ENCODE measurements around the gene DYNC1H1. TPM values are rescaled to one million over a fixed set of nuclear protein-coding genes. Genes with fewer than 3 reads are reported as not detected.
A peak's percentile ranks its signal among the peaks of the same experiment; 100 is the strongest.

DYNC1H1 gene
- total RNA-seq = 499 TPM

GRCh38 chr14:101964297-101965180 is at the start of gene DYNC1H1:
DYNC1H1 (plus strand) TSS chr14:101964573; CDS start chr14:101964692, 119 bp downstream.
- Histone ChIP-seq H3K4me1 (peaks cover 45% of the 10 kb centered on the region), H3K27ac (peak within 1 kb of the TSS; percentile 99), H3K27me3 (no peaks in the 10 kb centered on the region), H3K9me3 (no peaks in the 10 kb centered on the region), H3K36me3 (peaks cover 0 to 6% of the 10 kb centered on the region in 2 donors), H3K4me3 (peak within 1 kb of the TSS; percentile 95 to 97)
- peak in 1 of 2 donors; percentile 96 for DNase-seq (ENCODE audit: extremely low spot score in 2 of 2)
- TF ChIP-seq CTCF (IDR thresholded peaks at IDR 0.05) = no peak
- TF ChIP-seq POLR2AphosphoS5 (IDR thresholded peaks at IDR 0.05; ENCODE audit: insufficient read depth in 1 of 2, low read depth in 1 of 2) = peak in 1 of 2 donors; percentile 98
- TF ChIP-seq POLR2A (IDR thresholded peaks at IDR 0.05) = peak; percentile 99
- intact Hi-C loops (cut with DNase I) = loop anchor here (2.0 to 5.0 kb wide), 4 partner anchors 133 to 628 kb away; partner anchors contain the start of genes PPP2R5C and RCOR1

- TF ChIP-seq POLR2A (IDR thresholded peaks at IDR 0.05) (no peak), CTCF (IDR thresholded peaks at IDR 0.05) (no peak), POLR2AphosphoS5 (IDR thresholded peaks at IDR 0.05; ENCODE audit: insufficient read depth in 1 of 2, low read depth in 1 of 2) (no peak)
- peaks cover 9% of the 10 kb centered on the region for H3K4me1 ChIP-seq
- H3K9me3 ChIP-seq = no peaks in the 10 kb centered on the region
- peaks cover 0 to 40% of the 10 kb centered on the region in 2 donors for H3K36me3 ChIP-seq
- no peak overlapping the region for H3K4me3 ChIP-seq
- intact Hi-C loops (cut with DNase I) = no loop called here
- peak overlapping the region; percentile 33 for H3K27ac ChIP-seq
- no peaks in the 10 kb centered on the region for H3K27me3 ChIP-seq
- DNase-seq (ENCODE audit: extremely low spot score in 2 of 2) = no peak
These were observed 48.2 kb upstream of the DYNC1H1 start for GRCh38 chr14:101915871-101916815.

GRCh38 chr14:101916816-101917412 is 47.5 kb upstream of the DYNC1H1 start:
- Histone ChIP-seq H3K27ac (peak overlapping the region; percentile 33), H3K27me3 (no peaks in the 10 kb centered on the region), H3K4me1 (peaks cover 9% of the 10 kb centered on the region), H3K9me3 (no peaks in the 10 kb centered on the region), H3K4me3 (no peak overlapping the region), H3K36me3 (peaks cover 0 to 32% of the 10 kb centered on the region in 2 donors)
- intact Hi-C loops (cut with DNase I) = no loop called here
- TF ChIP-seq CTCF (IDR thresholded peaks at IDR 0.05) (no peak), POLR2A (IDR thresholded peaks at IDR 0.05) (no peak), POLR2AphosphoS5 (IDR thresholded peaks at IDR 0.05; ENCODE audit: insufficient read depth in 1 of 2, low read depth in 1 of 2) (no peak)
- DNase-seq (ENCODE audit: extremely low spot score in 2 of 2) = no peak

GRCh38 chr14:101917413-101918017 is 46.9 kb upstream of the DYNC1H1 start:
- intact Hi-C loops (cut with DNase I) = no loop called here
- Histone ChIP-seq H3K27ac (peak overlapping the region; percentile 33), H3K27me3 (no peaks in the 10 kb centered on the region), H3K4me3 (no peak overlapping the region), H3K9me3 (no peaks in the 10 kb centered on the region), H3K4me1 (peaks cover 9% of the 10 kb centered on the region), H3K36me3 (peaks cover 0 to 31% of the 10 kb centered on the region in 2 donors)
- no peak for TF ChIP-seq CTCF (IDR thresholded peaks at IDR 0.05)
- TF ChIP-seq POLR2A (IDR thresholded peaks at IDR 0.05) = no peak
- no peak for TF ChIP-seq POLR2AphosphoS5 (IDR thresholded peaks at IDR 0.05; ENCODE audit: insufficient read depth in 1 of 2, low read depth in 1 of 2)
- no peak for DNase-seq (ENCODE audit: extremely low spot score in 2 of 2)
